ENCODE measurements around the gene SEMG2. TPM values are rescaled to one million over a fixed set of nuclear protein-coding genes. Genes with fewer than 3 reads are reported as not detected.

SEMG2 gene
- total RNA-seq, 1 experiment from 2014 or later: not detected

GRCh38 chr20:45183084-45183483 is 38.1 kb upstream of the SEMG2 start:
- H3K36me3 ChIP-seq (ENCODE audit: insufficient read depth, low read length, poor library complexity, severe bottlenecking): no peaks in the 10 kb centered on the region
- POLR2A ChIA-PET (ENCODE audit: low non-redundant PET): no interaction called here
- CTCF ChIA-PET: no interaction called here
- no peak overlapping the region for H3K27ac ChIP-seq (ENCODE audit: low read depth, low read length, poor library complexity, severe bottlenecking)
- H3K9me3 ChIP-seq (ENCODE audit: low read depth, low read length, poor library complexity, severe bottlenecking): peaks cover 5% of the 10 kb centered on the region
- DNase-seq (ENCODE audit: low spot score): no peak
- intact Hi-C loops (cut with micrococcal nuclease; ENCODE audit: unreplicated experiment): no loop called here
- no TSS peak for BruUV-seq (replicated peaks)
- H3K27me3 ChIP-seq (replicated peaks; ENCODE audit: insufficient read depth, low read depth, low read length, poor library complexity): no peaks in the 10 kb centered on the region
- no peak overlapping the region for H3K4me3 ChIP-seq (ENCODE audit: low read depth, low read length, poor library complexity, severe bottlenecking)
- peaks cover 13% of the 10 kb centered on the region for H3K4me1 ChIP-seq (ENCODE audit: insufficient read depth, low read length, poor library complexity, severe bottlenecking)
- no peak for TF ChIP-seq EZH2 (IDR thresholded peaks at IDR 0.05; ENCODE audit: borderline replicate concordance, low read depth, low read length, poor library complexity, severe bottlenecking)
- TF ChIP-seq CTCF (conservative IDR thresholded peaks at IDR 0.05; ENCODE audit: low read depth, low read length): no peak

- no TSS peak for BruUV-seq (replicated peaks)
- no peaks in the 10 kb centered on the region for H3K27me3 ChIP-seq (replicated peaks; ENCODE audit: insufficient read depth, low read depth, low read length, poor library complexity)
- no peak overlapping the region for H3K4me3 ChIP-seq (ENCODE audit: low read depth, low read length, poor library complexity, severe bottlenecking)
- no peaks in the 10 kb centered on the region for H3K36me3 ChIP-seq (ENCODE audit: insufficient read depth, low read length, poor library complexity, severe bottlenecking)
- CTCF ChIA-PET: no interaction called here
- no peak overlapping the region for H3K27ac ChIP-seq (ENCODE audit: low read depth, low read length, poor library complexity, severe bottlenecking)
- no peak for TF ChIP-seq EZH2 (IDR thresholded peaks at IDR 0.05; ENCODE audit: borderline replicate concordance, low read depth, low read length, poor library complexity, severe bottlenecking)
- POLR2A ChIA-PET (ENCODE audit: low non-redundant PET): interaction anchor here (0.6 kb wide), 1 partner anchor 34 kb away, joined by 5 read pairs; no protein-coding TSS in a partner anchor
- intact Hi-C loops (cut with micrococcal nuclease; ENCODE audit: unreplicated experiment): no loop called here
- DNase-seq (ENCODE audit: low spot score): no peak
- H3K4me1 ChIP-seq (ENCODE audit: insufficient read depth, low read length, poor library complexity, severe bottlenecking): peaks cover 2% of the 10 kb centered on the region
- no peaks in the 10 kb centered on the region for H3K9me3 ChIP-seq (ENCODE audit: low read depth, low read length, poor library complexity, severe bottlenecking)
These were observed 33.5 kb upstream of the SEMG2 start for GRCh38 chr20:45187693-45188092.

DNA sequence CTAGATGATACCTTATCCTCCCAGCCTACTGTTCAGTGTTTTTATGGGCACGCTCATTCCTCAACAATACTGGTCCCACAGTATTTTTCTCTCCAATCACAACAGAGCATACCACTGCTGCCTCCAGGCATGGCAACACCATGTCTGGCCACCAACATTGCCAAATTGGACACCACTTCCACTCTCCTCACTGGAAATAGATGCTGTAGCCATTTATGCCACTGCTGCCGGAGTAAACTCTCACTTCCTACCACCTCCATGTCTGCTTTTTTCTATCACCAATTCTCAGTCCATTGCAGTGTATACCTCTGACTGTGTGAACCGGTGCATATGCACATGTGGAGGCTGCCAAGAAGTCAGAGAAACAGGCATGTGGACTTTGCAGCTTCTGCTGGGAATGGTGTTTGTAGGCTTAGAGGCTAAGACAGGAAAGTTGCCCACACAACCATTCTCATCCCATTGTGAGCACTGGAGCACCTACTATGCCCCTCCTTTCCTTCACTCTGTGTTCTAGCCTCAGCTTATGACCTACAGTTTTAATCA is 32.0 kb upstream of the SEMG2 start:
- no peak for TF ChIP-seq CTCF (conservative IDR thresholded peaks at IDR 0.05; ENCODE audit: low read depth, low read length)
- no peak for TF ChIP-seq EZH2 (IDR thresholded peaks at IDR 0.05; ENCODE audit: borderline replicate concordance, low read depth, low read length, poor library complexity, severe bottlenecking)
- H3K27me3 ChIP-seq (replicated peaks; ENCODE audit: insufficient read depth, low read depth, low read length, poor library complexity): no peaks in the 10 kb centered on the region
- ChIA-PET POLR2A (ENCODE audit: low non-redundant PET) (no interaction called here), CTCF (no interaction called here)
- intact Hi-C loops (cut with micrococcal nuclease; ENCODE audit: unreplicated experiment): no loop called here
- H3K4me1 ChIP-seq (ENCODE audit: insufficient read depth, low read length, poor library complexity, severe bottlenecking): no peaks in the 10 kb centered on the region
- no peak overlapping the region for H3K4me3 ChIP-seq (ENCODE audit: low read depth, low read length, poor library complexity, severe bottlenecking)
- DNase-seq (ENCODE audit: low spot score): no peak
- H3K9me3 ChIP-seq (ENCODE audit: low read depth, low read length, poor library complexity, severe bottlenecking): no peaks in the 10 kb centered on the region
- BruUV-seq (replicated peaks): no TSS peak
- no peaks in the 10 kb centered on the region for H3K36me3 ChIP-seq (ENCODE audit: insufficient read depth, low read length, poor library complexity, severe bottlenecking)
- no peak overlapping the region for H3K27ac ChIP-seq (ENCODE audit: low read depth, low read length, poor library complexity, severe bottlenecking)

GRCh38 chr20:45189861-45190260 is 31.3 kb upstream of the SEMG2 start:
- no peak for DNase-seq (ENCODE audit: low spot score)
- no peaks in the 10 kb centered on the region for H3K9me3 ChIP-seq (ENCODE audit: low read depth, low read length, poor library complexity, severe bottlenecking)
- ChIA-PET POLR2A (ENCODE audit: low non-redundant PET) (no interaction called here), CTCF (no interaction called here)
- TF ChIP-seq EZH2 (IDR thresholded peaks at IDR 0.05; ENCODE audit: borderline replicate concordance, low read depth, low read length, poor library complexity, severe bottlenecking) (no peak), CTCF (conservative IDR thresholded peaks at IDR 0.05; ENCODE audit: low read depth, low read length) (no peak)
- no TSS peak for BruUV-seq (replicated peaks)
- intact Hi-C loops (cut with micrococcal nuclease; ENCODE audit: unreplicated experiment): no loop called here
- H3K27me3 ChIP-seq (replicated peaks; ENCODE audit: insufficient read depth, low read depth, low read length, poor library complexity): no peaks in the 10 kb centered on the region
- no peak overlapping the region for H3K4me3 ChIP-seq (ENCODE audit: low read depth, low read length, poor library complexity, severe bottlenecking)
- no peaks in the 10 kb centered on the region for H3K36me3 ChIP-seq (ENCODE audit: insufficient read depth, low read length, poor library complexity, severe bottlenecking)
- H3K27ac ChIP-seq (ENCODE audit: low read depth, low read length, poor library complexity, severe bottlenecking): no peak overlapping the region
- H3K4me1 ChIP-seq (ENCODE audit: insufficient read depth, low read length, poor library complexity, severe bottlenecking): no peaks in the 10 kb centered on the region

All from A673 (cell line).